Left renal pelvis (tissue), 4 donors: ENCODE data around the gene DENR. TPM values are rescaled to one million over a fixed set of nuclear protein-coding genes. Genes with fewer than 3 reads are reported as not detected.

Source experiments
- DNase-seq, 4 donors: peaks; one replicate each; pipeline ENCODE4 v3.0.0-alpha.2; 2013; ENCODE audit warnings: low read depth in 4 of 4, low spot score in 3 of 4
- polyA plus RNA-seq, 4 donors: library from polyadenylated mRNA; unstranded; fragments of 120-200 nt; gene quantifications; one replicate each; pipeline ENCODE4 v1.2.1, GENCODE V29; 2013; ENCODE audit not compliant: insufficient read length in 4 of 4

Gene DENR
- polyA plus RNA-seq, 4 donors = 76.4 to 94.5 (median 93.6) TPM

- no peak for DNase-seq
Observed at GRCh38 chr12:122813310-122813713, 60.7 kb downstream of the DENR start.

GRCh38 chr12:122819209-122819785 lies 66.7 kb downstream of the DENR start:
- no peak for DNase-seq

GRCh38 chr12:122820138-122820537 lies 67.5 kb downstream of the DENR start:
- DNase-seq = no peak

Other genes starting within 250 kb of the DENR start
- 100 to 1,000 TPM; 141 to 222 (median 210) TPM for gene RSRC2, start 225.9 kb upstream of the DENR start, polyA plus RNA-seq
- 10 to 100 TPM; 30.8 to 53.9 (median 33.2) TPM for gene KNTC1, start 225.6 kb upstream of the DENR start, polyA plus RNA-seq
- gene HCAR2, start 49.5 kb upstream of the DENR start, polyA plus RNA-seq = under 1 TPM; 0.19 to 0.98 (median 0.49) TPM
- under 1 TPM; 0.27 to 0.74 (median 0.39) TPM for gene HCAR3, start 36.0 kb upstream of the DENR start, polyA plus RNA-seq
- 1 to 10 TPM; 2.5 to 7.8 (median 3.1) TPM for gene HCAR1, start 22.0 kb upstream of the DENR start, polyA plus RNA-seq
- under 1 TPM; 0.32 to 0.83 (median 0.39) TPM for gene CCDC62, start 21.7 kb downstream of the DENR start, polyA plus RNA-seq
- 100 to 1,000 TPM in 1 of 4 donors, 10 to 100 TPM in 3; 15.6 to 103 (median 60.4) TPM for gene HIP1R, start 82.6 kb downstream of the DENR start, polyA plus RNA-seq
- gene VPS37B, start 143.3 kb downstream of the DENR start, polyA plus RNA-seq = 10 to 100 TPM; 16.8 to 28.6 (median 23.7) TPM
- gene ABCB9, start 213.6 kb downstream of the DENR start, polyA plus RNA-seq = 1 to 10 TPM; 2.6 to 9.8 (median 5.0) TPM
- gene OGFOD2, start 222.4 kb downstream of the DENR start, polyA plus RNA-seq = 10 to 100 TPM in 3 of 4 donors, 1 to 10 TPM in 1; 10.0 to 22.9 (median 13.8) TPM
- gene ARL6IP4, start 227.9 kb downstream of the DENR start, polyA plus RNA-seq = 100 to 1,000 TPM; 125 to 204 (median 146) TPM